Osteoblast (primary cell): ENCODE results near the gene FOXE3. TPM values are rescaled to one million over a fixed set of nuclear protein-coding genes. Genes with fewer than 3 reads are reported as not detected.

Experiments used
- DNase-seq: peaks from one replicate; pipeline ENCODE4 v3.0.0; 2011; ENCODE audit warnings: low spot score, mixed read lengths; ENCODE audit not compliant: insufficient read length; ENCODE audit errors: missing footprints
- H2AFZ ChIP-seq: 2 replicates; pipeline ENCODE4 v1.6.0; 2011; ENCODE audit warnings: mild to moderate bottlenecking, low read length
- H3K27ac ChIP-seq: 2 replicates; pipeline ENCODE4 v1.5.1; 2011; ENCODE audit warnings: mild to moderate bottlenecking, low read depth, low read length, moderate library complexity
- H3K27me3 ChIP-seq: 2 replicates; pipeline ENCODE4 v1.6.0; 2012; ENCODE audit warnings: mild to moderate bottlenecking, control low read depth, inconsistent platforms, low read length, moderate library complexity; ENCODE audit not compliant: insufficient read depth
- H3K36me3 ChIP-seq: 2 replicates; pipeline ENCODE4 v1.5.1; 2011; ENCODE audit warnings: mild to moderate bottlenecking, low read length, control low read depth, moderate library complexity; ENCODE audit not compliant: insufficient read depth
- H3K4me1 ChIP-seq: 2 replicates; pipeline ENCODE4 v1.5.1; 2011; ENCODE audit warnings: mild to moderate bottlenecking, low read length, control low read depth, moderate library complexity; ENCODE audit not compliant: insufficient read depth
- H3K4me2 ChIP-seq: 2 replicates; pipeline ENCODE4 v1.6.0; 2011; ENCODE audit warnings: mild to moderate bottlenecking, low read length; ENCODE audit not compliant: insufficient read depth
- H3K4me3 ChIP-seq: fragments of 200-600 bp; sonication (generic); 3 replicates; pipeline ENCODE4 v1.5.1; 2012; ENCODE audit warnings: mild to moderate bottlenecking, low read length, inconsistent platforms; ENCODE audit not compliant: insufficient read depth
- H3K79me2 ChIP-seq: 2 replicates; pipeline ENCODE4 v1.6.0; 2012; ENCODE audit warnings: mild to moderate bottlenecking, low read length, control low read depth, inconsistent platforms; ENCODE audit not compliant: insufficient read depth
- H3K9me3 ChIP-seq: 2 replicates; pipeline ENCODE4 v1.5.1; 2011; ENCODE audit warnings: low read depth, low read length, control low read depth
- H4K20me1 ChIP-seq: 2 replicates; pipeline ENCODE4 v1.6.0; 2012; ENCODE audit warnings: mild to moderate bottlenecking, low read length, control low read depth; ENCODE audit not compliant: insufficient read depth
- CTCF ChIP-seq: IDR thresholded peaks from 2 replicates; pipeline ENCODE4 v1.5.1; 2011; ENCODE audit warnings: mild to moderate bottlenecking, low read depth, low read length, moderate library complexity; ENCODE audit errors: extremely low read depth
- total RNA-seq: library from RNA; depleted of rRNA; stranded (reverse); fragments of >200 nt; gene quantifications from 2 replicates; pipeline ENCODE4 v1.2.3, GENCODE V29; 2012

FOXE3 gene
- total RNA-seq, 1 donor = not detected

- Histone ChIP-seq H3K4me3 (no peak overlapping the region), H3K79me2 (no peaks in the 10 kb centered on the region)
Observed at GRCh38 chr1:47418122-47418521, 2.0 kb downstream of the FOXE3 start.

GRCh38 chr1:47418681-47419325, 2.7 kb downstream of the FOXE3 start:
- no peaks in the 10 kb centered on the region for H3K79me2 ChIP-seq
- peak; percentile 69 for DNase-seq
- no peak overlapping the region for H2AFZ ChIP-seq
- no peaks in the 10 kb centered on the region for H4K20me1 ChIP-seq
- no peak overlapping the region for H3K4me2 ChIP-seq
- H3K4me1 ChIP-seq = no peaks in the 10 kb centered on the region
- H3K9me3 ChIP-seq = no peaks in the 10 kb centered on the region
- no peak for TF ChIP-seq CTCF
- peaks cover 36% of the 10 kb centered on the region for H3K27me3 ChIP-seq
- no peaks in the 10 kb centered on the region for H3K36me3 ChIP-seq
- H3K27ac ChIP-seq = no peak overlapping the region
- no peak overlapping the region for H3K4me3 ChIP-seq

More at GRCh38 chr1:47418122-47418521, 2.0 kb downstream of the FOXE3 start:
- no peak for TF ChIP-seq CTCF
- H2AFZ ChIP-seq = no peak overlapping the region
- H3K4me1 ChIP-seq = no peaks in the 10 kb centered on the region
- no peaks in the 10 kb centered on the region for H3K36me3 ChIP-seq
- DNase-seq = peak; percentile 75
- no peak overlapping the region for H3K4me2 ChIP-seq
- H3K9me3 ChIP-seq = no peaks in the 10 kb centered on the region
- peaks cover 36% of the 10 kb centered on the region for H3K27me3 ChIP-seq
- no peak overlapping the region for H3K27ac ChIP-seq
- H4K20me1 ChIP-seq = no peaks in the 10 kb centered on the region

GRCh38 chr1:47420547-47420946, 4.5 kb downstream of the FOXE3 start:
- Histone ChIP-seq H3K4me2 (no peak overlapping the region), H3K27ac (no peak overlapping the region), H3K9me3 (no peaks in the 10 kb centered on the region), H2AFZ (no peak overlapping the region), H4K20me1 (no peaks in the 10 kb centered on the region), H3K27me3 (peaks cover 29% of the 10 kb centered on the region), H3K4me3 (no peak overlapping the region), H3K36me3 (no peaks in the 10 kb centered on the region), H3K79me2 (no peaks in the 10 kb centered on the region), H3K4me1 (no peaks in the 10 kb centered on the region)
- DNase-seq = peak; percentile 2
- no peak for TF ChIP-seq CTCF

- TF ChIP-seq CTCF = no peak
- no peak overlapping the region for H3K4me2 ChIP-seq
- H3K4me3 ChIP-seq = no peak overlapping the region
- H3K4me1 ChIP-seq = no peaks in the 10 kb centered on the region
- H3K27ac ChIP-seq = no peak overlapping the region
- H2AFZ ChIP-seq = no peak overlapping the region
- no peaks in the 10 kb centered on the region for H3K9me3 ChIP-seq
- H3K79me2 ChIP-seq = no peaks in the 10 kb centered on the region
- H3K27me3 ChIP-seq = peaks cover under 1% of the 10 kb centered on the region
- DNase-seq = peak; percentile 19
- no peaks in the 10 kb centered on the region for H3K36me3 ChIP-seq
- no peaks in the 10 kb centered on the region for H4K20me1 ChIP-seq
Observed at GRCh38 chr1:47423872-47424271, 7.8 kb downstream of the FOXE3 start.
